22Rv1 (cell line): Measurements from ENCODE around the gene CLIC2.
"Not testable (repeated sequence)": the region's sequence is repeated elsewhere in the genome, so short reads cannot be mapped to it uniquely, and the experiment has no call there.

ENCODE experiments used
- CTCF ChIP-seq: fragments of 450-650 bp; IDR thresholded peaks from 2 replicates; pipeline ENCODE4 v1.5.1; 2017; ENCODE audit warnings: mild to moderate bottlenecking
- ZFX ChIP-seq: fragments of 450-650 bp; IDR thresholded peaks from 2 replicates; pipeline ENCODE4 v1.6.1; 2017; ENCODE audit warnings: antibody characterized with exemption, borderline replicate concordance

GRCh38 chrX:155363712-155364111 is 29.3 kb upstream of the CLIC2 start:
- not testable (repeated sequence) for TF ChIP-seq CTCF, ZFX
